H1 (cell line): ENCODE measurements around the gene BCAM.

Source experiments
- CTCF ChIP-seq, 3 experiments: IDR thresholded peaks; 1 replicate in 2 of 3; 2 replicates in 1 of 3; pipeline versions ENCODE4 v1.5.1 to v1.6.1; 2011; ENCODE audit warnings: low read length in 3 of 3, mild to moderate bottlenecking in 3 of 3, inconsistent platforms in 2 of 3, low read depth in 1 of 3, moderate library complexity in 1 of 3; ENCODE audit not compliant: insufficient read depth in 1 of 3; ENCODE audit errors: control extremely low read depth in 1 of 3
- MAX ChIP-seq: IDR thresholded peaks from 2 replicates; pipeline ENCODE4 v1.6.1; 2012; ENCODE audit warnings: inconsistent platforms
- POLR2AphosphoS5 ChIP-seq: IDR thresholded peaks from 2 replicates; pipeline ENCODE4 v1.6.1; 2011; ENCODE audit warnings: low read depth, low read length
- SRF ChIP-seq: IDR thresholded peaks from 2 replicates; pipeline ENCODE4 v1.6.1; 2011; ENCODE audit warnings: mild to moderate bottlenecking, low read depth, low read length, moderate library complexity
- SUZ12 ChIP-seq: fragments of 200-600 bp; sonication (generic); IDR thresholded peaks from 2 replicates; pipeline ENCODE4 v1.6.1; 2012; ENCODE audit warnings: mild to moderate bottlenecking, inconsistent platforms, low read length, moderate library complexity, mixed read lengths
- TBP ChIP-seq: IDR thresholded peaks from 2 replicates; pipeline ENCODE4 v1.6.1; 2011; ENCODE audit warnings: low read depth, low read length, improper control_type of control experiment

- TF ChIP-seq CTCF (IDR thresholded peaks at IDR 0.05; ENCODE audit: control extremely low read depth in 1 of 3, insufficient read depth in 1 of 3, low read depth in 1 of 3, low read length in 3 of 3) = no peak
- no peak for TF ChIP-seq TBP
- TF ChIP-seq MAX = no peak
- TF ChIP-seq SRF = no peak
- no peak for TF ChIP-seq POLR2AphosphoS5
- no peak for TF ChIP-seq SUZ12
These were observed 19.9 kb upstream of the BCAM start for GRCh38 chr19:44788971-44789370.
